ENCODE results near the gene DIPK1C.

- no peak for TF ChIP-seq POLR2A (IDR thresholded peaks at IDR 0.05; ENCODE audit: low read depth, low read length)
- no peak for TF ChIP-seq SPI1 (IDR thresholded peaks at IDR 0.05; ENCODE audit: low read depth, low read length)
Measured at GRCh38 chr18:74425876-74426275, 31.2 kb downstream of the DIPK1C start.

Measured in GM12891 (cell line).